HAP-1 (cell line): Measurements from ENCODE around the gene KIF3B.
"Not testable (repeated sequence)": the region's sequence is repeated elsewhere in the genome, so short reads cannot be mapped to it uniquely, and the experiment has no call there.

ENCODE experiments used
- DNase-seq, 2 experiments: peaks; one replicate each; pipeline ENCODE4 v3.0.0-alpha.2; 2016 to 2020; ENCODE audit warnings: low spot score in 2 of 2
- H3K27me3 ChIP-seq: fragments of 250-450 bp; sonication (Bioruptor Pico); 2 replicates; pipeline ENCODE4 v1.5.1; 2020; ENCODE audit warnings: low read depth, mild to moderate bottlenecking, moderate library complexity
- H3K36me3 ChIP-seq: fragments of 250-450 bp; sonication (Bioruptor Pico); replicated peaks from 2 replicates; pipeline ENCODE4 v1.5.1; 2020; ENCODE audit warnings: mild to moderate bottlenecking
- H3K4me1 ChIP-seq: fragments of 250-450 bp; sonication (Bioruptor Pico); 2 replicates; pipeline ENCODE4 v1.5.1; 2020; ENCODE audit warnings: mild to moderate bottlenecking
- H3K4me3 ChIP-seq: fragments of 250-450 bp; sonication (Bioruptor Pico); 2 replicates; pipeline ENCODE4 v1.5.1; 2020; ENCODE audit warnings: mild to moderate bottlenecking, moderate library complexity
- H3K9me3 ChIP-seq: fragments of 250-450 bp; sonication (Bioruptor Pico); 2 replicates; pipeline ENCODE4 v1.5.1; 2020; ENCODE audit warnings: mild to moderate bottlenecking, moderate library complexity
- in situ Hi-C: fragments of 300-500 bp; cut with MboI; formaldehyde crosslinking; loops from 3 replicates; pipeline ENCODE4 v1.14.3; 2020; ENCODE audit warnings: low sequenced_read_pairs, inconsistent platforms, mixed read lengths

Gene KIF3B

GRCh38 chr20:32237419-32237818 lies 40.0 kb upstream of the KIF3B start:
- Histone ChIP-seq H3K9me3 (no peaks in the 10 kb centered on the region), H3K4me1 (peaks cover 10% of the 10 kb centered on the region), H3K27me3 (0 out of 2 replicates have a peak, but pooled peaks cover 3% of the 10 kb centered on the region), H3K4me3 (no peak overlapping the region), H3K36me3 (peaks cover 38% of the 10 kb centered on the region)
- DNase-seq, result no peak
- in situ Hi-C loops, result no loop called here

- no peak for DNase-seq
- H3K4me1 ChIP-seq, result peaks cover 10% of the 10 kb centered on the region
- H3K9me3 ChIP-seq, result no peaks in the 10 kb centered on the region
- no peak overlapping the region for H3K4me3 ChIP-seq
- in situ Hi-C loops, result no loop called here
- H3K27me3 ChIP-seq, result 0 out of 2 replicates have a peak, but pooled peaks cover 3% of the 10 kb centered on the region
- peaks cover 25% of the 10 kb centered on the region for H3K36me3 ChIP-seq
Observed at GRCh38 chr20:32238483-32239425, 38.7 kb upstream of the KIF3B start.

GRCh38 chr20:32240205-32240604 lies 37.2 kb upstream of the KIF3B start:
- peak in 1 of 2 experiments; percentile 8 for DNase-seq
- H3K4me3 ChIP-seq, result no peak overlapping the region
- no peaks in the 10 kb centered on the region for H3K9me3 ChIP-seq
- H3K4me1 ChIP-seq, result peaks cover 10% of the 10 kb centered on the region
- peaks cover 13% of the 10 kb centered on the region for H3K36me3 ChIP-seq
- 0 out of 2 replicates have a peak, but pooled peaks cover 3% of the 10 kb centered on the region for H3K27me3 ChIP-seq
- in situ Hi-C loops, result no loop called here

- Histone ChIP-seq H3K4me3 (no peak overlapping the region), H3K36me3 (peaks cover 1% of the 10 kb centered on the region; the same call in 1 of the 2 replicates), H3K4me1 (peaks cover 10% of the 10 kb centered on the region), H3K9me3 (no peaks in the 10 kb centered on the region), H3K27me3 (0 out of 2 replicates have a peak, but pooled peaks cover 3% of the 10 kb centered on the region)
- no peak for DNase-seq
- in situ Hi-C loops, result no loop called here
Observed at GRCh38 chr20:32241807-32242206, 35.6 kb upstream of the KIF3B start.

- Histone ChIP-seq H3K4me3 (no peak overlapping the region), H3K4me1 (peaks cover 10% of the 10 kb centered on the region)
Observed at GRCh38 chr20:32244150-32244823, 33.2 kb upstream of the KIF3B start.

GRCh38 chr20:32244959-32245358 lies 32.5 kb upstream of the KIF3B start:
- no peak for DNase-seq
- no peaks in the 10 kb centered on the region for H3K36me3 ChIP-seq
- no peaks in the 10 kb centered on the region for H3K9me3 ChIP-seq
- no peak overlapping the region for H3K4me3 ChIP-seq
- H3K27me3 ChIP-seq, result 0 out of 2 replicates have a peak, but pooled peaks cover 3% of the 10 kb centered on the region
- H3K4me1 ChIP-seq, result peaks cover 7% of the 10 kb centered on the region
- in situ Hi-C loops, result no loop called here

More at GRCh38 chr20:32244150-32244823, 33.2 kb upstream of the KIF3B start:
- in situ Hi-C loops, result no loop called here
- no peak for DNase-seq
- Histone ChIP-seq H3K36me3 (no peaks in the 10 kb centered on the region), H3K9me3 (no peaks in the 10 kb centered on the region), H3K27me3 (0 out of 2 replicates have a peak, but pooled peaks cover 3% of the 10 kb centered on the region)

- in situ Hi-C loops, H3K36me3 ChIP-seq, DNase-seq, H3K4me1 ChIP-seq, H3K4me3 ChIP-seq, H3K27me3 ChIP-seq, H3K9me3 ChIP-seq: not testable (repeated sequence)
Observed at GRCh38 chr20:32246208-32246607, 31.2 kb upstream of the KIF3B start.

GRCh38 chr20:32248043-32248442 lies 29.4 kb upstream of the KIF3B start:
- Histone ChIP-seq H3K9me3 (no peaks in the 10 kb centered on the region), H3K4me1 (no peaks in the 10 kb centered on the region), H3K4me3 (no peak overlapping the region), H3K27me3 (no peaks in the 10 kb centered on the region), H3K36me3 (no peaks in the 10 kb centered on the region)
- in situ Hi-C loops, result no loop called here
- DNase-seq, result no peak

GRCh38 chr20:32249030-32249738 lies 28.3 kb upstream of the KIF3B start:
- DNase-seq, result no peak
- Histone ChIP-seq H3K36me3 (no peaks in the 10 kb centered on the region), H3K9me3 (no peaks in the 10 kb centered on the region), H3K4me3 (no peak overlapping the region), H3K27me3 (no peaks in the 10 kb centered on the region), H3K4me1 (no peaks in the 10 kb centered on the region)
- in situ Hi-C loops, result no loop called here

GRCh38 chr20:32251470-32251869 lies 26.0 kb upstream of the KIF3B start:
- no peak for DNase-seq
- Histone ChIP-seq H3K9me3 (no peaks in the 10 kb centered on the region), H3K4me1 (no peaks in the 10 kb centered on the region), H3K4me3 (no peak overlapping the region), H3K27me3 (no peaks in the 10 kb centered on the region), H3K36me3 (no peaks in the 10 kb centered on the region)
- in situ Hi-C loops, result no loop called here

- H3K36me3 ChIP-seq, result no peaks in the 10 kb centered on the region
- in situ Hi-C loops, result no loop called here
- H3K27me3 ChIP-seq, result no peaks in the 10 kb centered on the region
- H3K4me1 ChIP-seq, result no peaks in the 10 kb centered on the region
- H3K4me3 ChIP-seq, result no peak overlapping the region
- H3K9me3 ChIP-seq, result no peaks in the 10 kb centered on the region
- no peak for DNase-seq
Observed at GRCh38 chr20:32252189-32252588, 25.3 kb upstream of the KIF3B start.

GRCh38 chr20:32260973-32261372 lies 16.5 kb upstream of the KIF3B start:
- DNase-seq, H3K27me3 ChIP-seq, H3K36me3 ChIP-seq, H3K4me1 ChIP-seq, in situ Hi-C loops, H3K4me3 ChIP-seq, H3K9me3 ChIP-seq: not testable (repeated sequence)

- Histone ChIP-seq H3K27me3 (no peaks in the 10 kb centered on the region), H3K4me1 (no peaks in the 10 kb centered on the region), H3K4me3 (no peak overlapping the region), H3K36me3 (no peaks in the 10 kb centered on the region), H3K9me3 (no peaks in the 10 kb centered on the region)
- in situ Hi-C loops, result no loop called here
- no peak for DNase-seq
Observed at GRCh38 chr20:32261644-32262043, 15.8 kb upstream of the KIF3B start.
